ENCODE data around the gene BRSK2. TPM values are rescaled to one million over a fixed set of nuclear protein-coding genes. Genes with fewer than 3 reads are reported as not detected.
"Not testable (repeated sequence)": the region's sequence is repeated elsewhere in the genome, so short reads cannot be mapped to it uniquely, and the experiment has no call there.

The BRSK2 gene
- total and polyA plus RNA-seq, 7 donors: 0.19 to 0.78 (median 0.32) TPM

- no peaks in the 10 kb centered on the region for H3K36me3 ChIP-seq (ENCODE audit: insufficient read depth in 1 of 2, low read depth in 1 of 2)
- 66 to 75% (median 72%) methylated on average over 17 of the region's 17 CpGs for WGBS, 3 donors
- ATAC-seq (no peak), DNase-seq (no peak)
- no peaks in the 10 kb centered on the region for H3K4me1 ChIP-seq
- no peaks in the 10 kb centered on the region for H3K27me3 ChIP-seq (ENCODE audit: insufficient read depth in 3 of 3, low read length in 2 of 3)
- intact Hi-C loops (cut with DNase I): no loop called here
- H3K27ac ChIP-seq: no peak overlapping the region
- no peaks in the 10 kb centered on the region for H3K9me3 ChIP-seq
- H3K4me3 ChIP-seq: no peak overlapping the region
- no peak for TF ChIP-seq CTCF (IDR thresholded peaks at IDR 0.05)
Observed at GRCh38 chr11:1425439-1425838, 35.7 kb downstream of the BRSK2 start.

GRCh38 chr11:1428762-1429316 is 39.1 kb downstream of the BRSK2 start:
- no peaks in the 10 kb centered on the region for H3K9me3 ChIP-seq
- WGBS, 3 donors: 88 to 95% (median 94%) methylated on average over 20 to 22 of the region's 22 CpGs
- TF ChIP-seq CTCF (IDR thresholded peaks at IDR 0.05): no peak

GRCh38 chr11:1433568-1433967 is 43.8 kb downstream of the BRSK2 start:
- WGBS, 3 donors: 60 to 73% (median 66%) methylated on average over 14 to 15 of the region's 15 CpGs
- Histone ChIP-seq H3K4me1 (no peaks in the 10 kb centered on the region), H3K9me3 (no peaks in the 10 kb centered on the region), H3K36me3 (ENCODE audit: insufficient read depth in 1 of 2, low read depth in 1 of 2) (no peaks in the 10 kb centered on the region), H3K4me3 (no peak overlapping the region), H3K27me3 (ENCODE audit: insufficient read depth in 3 of 3, low read length in 2 of 3) (peaks cover 0 to 15% (median 0%) of the 10 kb centered on the region in 3 donors), H3K27ac (no peak overlapping the region)
- intact Hi-C loops (cut with DNase I): no loop called here
- no peak for TF ChIP-seq CTCF (IDR thresholded peaks at IDR 0.05)
- DNase-seq (no peak), ATAC-seq (no peak)

More at GRCh38 chr11:1428762-1429316, 39.1 kb downstream of the BRSK2 start:
- no peaks in the 10 kb centered on the region for H3K4me1 ChIP-seq
- no peaks in the 10 kb centered on the region for H3K36me3 ChIP-seq (ENCODE audit: insufficient read depth in 1 of 2, low read depth in 1 of 2)
- intact Hi-C loops (cut with DNase I): no loop called here
- H3K4me3 ChIP-seq: no peak overlapping the region
- DNase-seq (no peak), ATAC-seq (no peak)
- peaks cover 0 to 9% (median 0%) of the 10 kb centered on the region in 3 donors for H3K27me3 ChIP-seq (ENCODE audit: insufficient read depth in 3 of 3, low read length in 2 of 3)
- no peak overlapping the region for H3K27ac ChIP-seq

- ATAC-seq: no peak
- no peak overlapping the region for H3K27ac ChIP-seq
- no peaks in the 10 kb centered on the region for H3K9me3 ChIP-seq
- no peak overlapping the region for H3K4me3 ChIP-seq
- H3K4me1 ChIP-seq: no peaks in the 10 kb centered on the region
- peaks cover 0 to 15% (median 0%) of the 10 kb centered on the region in 3 donors for H3K27me3 ChIP-seq (ENCODE audit: insufficient read depth in 3 of 3, low read length in 2 of 3)
- intact Hi-C loops (cut with DNase I): no loop called here
- WGBS, 3 donors: 57 to 67% (median 64%) methylated on average over 28 to 29 of the region's 29 CpGs
- H3K36me3 ChIP-seq (ENCODE audit: insufficient read depth in 1 of 2, low read depth in 1 of 2): no peaks in the 10 kb centered on the region
- no peak for TF ChIP-seq CTCF (IDR thresholded peaks at IDR 0.05)
- no peak for DNase-seq
Observed at GRCh38 chr11:1433977-1434640, 44.4 kb downstream of the BRSK2 start.

GRCh38 chr11:1435479-1435819 is 45.7 kb downstream of the BRSK2 start:
- 68 to 78% (median 78%) methylated on average over 10 to 14 of the region's 20 CpGs for WGBS, 3 donors
- H3K4me1 ChIP-seq; H3K36me3 ChIP-seq (ENCODE audit: insufficient read depth in 1 of 2, low read depth in 1 of 2); H3K27ac ChIP-seq; ATAC-seq; H3K4me3 ChIP-seq; H3K9me3 ChIP-seq; DNase-seq; intact Hi-C loops (cut with DNase I): not testable (repeated sequence)
- H3K27me3 ChIP-seq (ENCODE audit: insufficient read depth in 3 of 3, low read length in 2 of 3): peaks cover 0 to 15% (median 0%) of the 10 kb centered on the region in 3 donors
